Kidney capillary endothelial cell (primary cell): ENCODE results near the gene ERC2.

Source experiments
- DNase-seq: peaks from one replicate; pipeline ENCODE4 v3.0.0-alpha.2; 2018; ENCODE audit warnings: low spot score

The ERC2 gene

DNA sequence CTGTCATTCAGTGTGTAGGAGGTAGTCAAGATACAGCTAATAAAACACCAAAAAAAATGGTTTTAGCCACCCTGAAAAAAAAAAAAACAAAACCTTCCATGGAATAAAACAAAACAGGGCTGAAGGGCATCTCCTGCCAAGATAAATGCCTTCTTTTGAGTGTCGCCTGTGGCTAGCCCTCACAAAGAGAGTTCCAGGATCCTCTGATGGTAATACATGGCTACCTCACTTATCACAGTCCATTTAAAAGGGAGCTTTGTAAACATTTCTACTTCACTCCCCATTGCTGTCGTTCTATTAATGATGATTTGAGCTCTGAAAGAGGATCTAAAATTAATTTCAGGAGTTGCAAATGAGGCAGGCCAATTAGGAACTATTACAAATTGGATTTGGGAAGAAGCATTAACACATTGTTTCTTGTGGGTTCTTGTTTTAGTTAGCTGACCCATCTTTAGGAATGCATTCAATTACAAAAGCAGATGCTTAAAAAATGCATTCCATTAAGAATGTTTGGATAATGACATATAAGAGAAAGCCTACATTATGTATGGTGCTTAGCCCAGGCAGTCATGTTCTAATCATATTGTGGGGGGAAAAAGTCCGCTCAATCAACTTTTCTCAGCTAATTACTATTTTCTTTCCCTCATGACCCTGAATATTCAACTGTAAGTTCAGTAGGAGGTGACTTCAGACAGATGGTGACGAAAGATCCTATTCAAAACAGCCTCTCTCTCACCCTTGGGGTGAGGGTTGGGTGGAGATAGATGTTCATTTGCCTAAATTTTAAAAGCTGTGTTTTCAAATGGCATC lies 726.0 kb downstream of the ERC2 start:
- DNase-seq = no peak

- DNase-seq = no peak
These were observed 731.1 kb downstream of the ERC2 start for GRCh38 chr3:55737186-55737585.

DNA sequence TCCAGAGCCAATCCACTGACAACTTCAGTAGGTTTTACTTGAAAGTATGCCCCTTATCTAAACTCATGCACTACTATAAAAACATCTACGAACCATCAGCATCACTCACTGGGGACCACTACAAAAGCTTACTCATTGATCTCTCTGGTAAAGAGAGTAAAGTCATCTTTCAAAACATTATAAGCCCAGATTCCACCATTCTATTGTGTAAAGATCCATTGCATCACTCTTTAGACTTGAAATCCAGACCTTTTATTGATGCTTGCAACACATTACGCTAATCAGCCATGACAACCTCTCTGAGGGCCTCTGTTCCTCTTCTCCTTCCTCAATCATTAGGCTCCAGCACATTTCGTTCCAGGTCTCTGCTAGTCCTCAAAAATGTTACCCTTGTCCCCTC lies 732.3 kb downstream of the ERC2 start:
- DNase-seq = no peak

DNA sequence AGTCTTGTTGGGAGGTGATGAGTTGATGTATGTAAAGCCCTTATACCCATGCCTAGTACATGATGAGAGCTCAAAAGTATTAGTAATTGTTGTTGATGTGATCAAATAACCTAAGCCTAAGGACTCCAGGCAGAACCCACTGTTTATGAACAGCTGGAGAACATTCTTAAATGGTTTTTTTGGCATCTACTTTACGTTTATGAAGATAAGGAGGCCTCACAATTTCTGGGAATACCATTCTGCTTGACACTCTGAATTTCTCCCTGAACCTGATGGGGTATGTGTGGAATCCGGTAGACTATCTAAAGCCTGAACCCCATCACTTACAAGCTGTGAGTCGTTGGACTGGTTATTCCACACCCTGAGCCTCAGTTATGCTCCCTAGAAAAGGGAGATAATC lies 736.5 kb downstream of the ERC2 start:
- no peak for DNase-seq

- DNase-seq = no peak
These were observed 738.7 kb downstream of the ERC2 start for GRCh38 chr3:55729546-55729945.

GRCh38 chr3:55728461-55729100 lies 739.7 kb downstream of the ERC2 start:
- DNase-seq = no peak

GRCh38 chr3:55726501-55726775 lies 741.8 kb downstream of the ERC2 start:
- DNase-seq = no peak

- no peak for DNase-seq
These were observed 742.4 kb downstream of the ERC2 start for GRCh38 chr3:55725681-55726500.

- DNase-seq = no peak
These were observed 743.4 kb downstream of the ERC2 start for GRCh38 chr3:55724821-55725220.

- DNase-seq = no peak
These were observed 743.9 kb downstream of the ERC2 start for GRCh38 chr3:55724407-55724784.

- DNase-seq = no peak
These were observed 744.4 kb downstream of the ERC2 start for GRCh38 chr3:55723653-55724406.

GRCh38 chr3:55721716-55722484 lies 746.4 kb downstream of the ERC2 start:
- DNase-seq = peak; percentile 26

DNA sequence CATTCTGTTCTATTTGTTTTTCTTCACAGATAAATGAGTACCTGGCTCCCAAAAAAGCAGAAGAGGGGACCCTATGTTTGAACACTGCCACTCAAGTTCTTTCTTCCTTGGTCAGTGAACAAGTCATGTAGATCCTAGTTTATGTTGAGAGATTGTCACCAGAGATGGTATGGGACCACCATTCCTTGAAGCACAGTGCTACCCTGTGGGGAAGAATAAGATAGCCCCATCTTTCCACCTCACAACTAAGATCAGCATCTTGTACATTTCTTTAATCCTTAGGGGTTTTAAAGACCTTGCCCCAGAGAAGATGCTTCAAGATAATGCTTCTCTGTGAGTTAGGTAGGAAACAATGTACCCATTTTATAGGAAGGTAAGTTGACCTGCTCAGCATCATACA lies 747.7 kb downstream of the ERC2 start:
- peak; percentile 26 for DNase-seq

GRCh38 chr3:55719508-55719907 lies 748.8 kb downstream of the ERC2 start:
- no peak for DNase-seq

DNA sequence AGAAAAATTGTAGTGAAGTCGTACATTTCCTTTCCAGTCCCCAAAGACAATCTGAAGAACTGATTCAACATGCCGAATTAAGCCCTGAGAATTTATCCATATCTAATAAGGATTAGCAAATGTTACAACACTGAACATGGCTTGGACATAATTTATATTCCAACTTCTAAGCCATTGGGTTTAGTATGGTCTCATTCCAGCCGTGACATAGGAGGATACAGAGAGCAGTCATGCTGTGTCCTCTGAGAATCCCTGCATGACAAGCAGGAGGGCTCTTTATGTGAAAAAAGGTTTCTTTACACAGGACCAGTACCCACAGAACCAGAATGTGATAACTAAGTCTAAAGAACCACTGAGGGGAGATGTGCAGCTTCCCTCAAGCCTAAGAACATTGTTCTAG lies 749.3 kb downstream of the ERC2 start:
- no peak for DNase-seq

DNA sequence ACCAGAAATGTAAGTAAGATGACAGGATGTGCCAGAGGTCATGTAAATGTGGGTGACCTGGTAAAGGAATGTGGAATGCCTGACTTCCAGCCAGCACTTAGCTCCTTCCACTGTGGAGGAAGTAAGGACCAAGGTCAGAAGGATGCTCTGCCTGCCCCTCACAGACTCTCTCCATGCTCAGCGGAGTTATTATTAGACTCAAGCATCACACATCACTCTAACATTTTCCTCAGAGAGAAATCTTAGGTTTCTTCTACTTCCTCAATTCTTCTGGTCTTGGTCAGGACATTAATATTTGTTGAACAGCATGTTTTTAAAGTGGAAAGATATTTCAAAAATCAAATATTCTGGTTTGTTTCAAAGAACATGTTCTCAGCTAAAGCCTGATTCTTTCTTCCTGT lies 749.7 kb downstream of the ERC2 start:
- peak; percentile 69 for DNase-seq

DNA sequence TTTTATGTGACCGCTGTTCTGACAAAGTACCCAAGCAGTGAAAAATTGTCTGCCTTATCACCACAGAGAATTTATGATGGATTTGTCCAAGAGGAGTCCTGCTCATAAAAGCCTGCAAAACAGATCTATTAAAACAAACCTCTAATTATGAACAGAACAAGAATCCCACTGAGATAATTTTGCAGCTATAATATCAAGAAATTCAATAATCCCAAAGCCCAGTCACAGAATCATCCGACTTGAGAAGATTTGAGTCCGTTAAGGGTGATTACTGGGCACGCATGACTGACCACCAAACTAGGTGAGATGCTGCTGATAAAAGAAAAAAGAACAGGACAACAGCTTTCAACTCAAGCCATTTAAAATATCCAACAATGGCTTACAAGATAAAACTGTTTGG lies 750.2 kb downstream of the ERC2 start:
- DNase-seq = no peak

DNA sequence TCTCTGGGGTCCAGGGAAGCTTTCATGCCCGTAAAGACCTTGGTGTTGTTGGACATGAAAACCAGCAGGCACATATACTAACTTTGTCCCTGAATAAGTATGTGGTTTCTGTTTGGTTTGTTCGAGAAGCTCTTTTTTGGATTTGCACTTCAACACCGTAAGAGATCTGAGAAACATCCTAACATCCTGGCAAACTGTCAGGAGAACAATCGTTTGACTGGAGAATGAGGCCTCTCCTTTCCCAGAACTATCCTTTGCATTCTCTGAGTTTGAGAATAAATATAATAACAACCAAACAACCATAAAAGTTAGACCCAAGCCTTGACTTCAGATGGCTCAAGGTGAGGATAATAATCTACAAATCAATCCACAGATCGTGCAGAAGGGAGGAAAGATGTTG lies 750.8 kb downstream of the ERC2 start:
- no peak for DNase-seq

GRCh38 chr3:55716611-55717225 lies 751.5 kb downstream of the ERC2 start:
- DNase-seq = no peak

- DNase-seq = no peak
These were observed 752.2 kb downstream of the ERC2 start for GRCh38 chr3:55716044-55716443.

- DNase-seq = no peak
These were observed 754.2 kb downstream of the ERC2 start for GRCh38 chr3:55714057-55714456.
